Stimulated activated naive CD8-positive, alpha-beta T cell treated with anti-CD3 and anti-CD28 coated beads, Interleukin-15, amount 100 ng/mL, for 72 hours (primary cell): ENCODE measurements around the gene RAB29.
A peak's percentile ranks its signal among the peaks of the same experiment; 100 is the strongest.

Experiments
- ATAC-seq: fragments of 150-1000 bp; cut with Tn5 transposase; 2 replicates; pipeline ENCODE4 v1.10.0; 2021; ENCODE audit warnings: mild to moderate bottlenecking, moderate library complexity
- DNase-seq, 2 donors: peaks; one replicate each; pipeline ENCODE4 v3.0.0; 2021 to 2022
- H3K27ac Mint-ChIP-seq, 2 donors: one replicate each; pipeline ENCODE4 v1.8.0; 2022; ENCODE audit warnings: mild to moderate bottlenecking in 2 of 2, mixed read lengths in 2 of 2, moderate library complexity in 2 of 2
- H3K27me3 Mint-ChIP-seq: one replicate; pipeline ENCODE4 v1.8.0; 2022; ENCODE audit warnings: mixed read lengths
- H3K4me1 Mint-ChIP-seq: one replicate; pipeline ENCODE4 v1.8.0; 2022; ENCODE audit warnings: mild to moderate bottlenecking, mixed read lengths
- H3K4me3 Mint-ChIP-seq, 2 donors: one replicate each; pipeline ENCODE4 v1.8.0; 2022; ENCODE audit warnings: mild to moderate bottlenecking in 2 of 2, mixed read lengths in 2 of 2, moderate library complexity in 1 of 2
- H3K9me3 Mint-ChIP-seq, 2 donors: one replicate each; pipeline ENCODE4 v1.8.0; 2022; ENCODE audit warnings: mixed read lengths in 2 of 2

Gene RAB29

DNA sequence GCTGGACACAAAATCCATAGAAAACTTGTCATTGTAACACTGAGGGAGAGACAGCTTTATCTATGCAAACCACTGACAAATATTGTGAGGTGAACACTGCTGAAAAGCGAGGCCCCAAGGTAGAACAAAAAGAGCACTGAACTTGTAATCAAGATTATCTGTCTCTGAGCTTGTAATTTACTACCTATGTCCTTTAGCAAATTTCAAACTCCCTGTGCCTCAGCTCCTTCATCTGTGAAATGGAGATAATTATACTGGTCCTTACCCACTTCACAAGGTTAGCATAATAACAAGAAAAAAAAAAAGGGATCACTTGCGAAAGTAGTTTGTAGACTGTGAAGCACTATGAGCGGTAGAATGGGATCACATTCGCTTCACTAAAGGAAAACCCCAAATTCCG is 20.4 kb downstream of the RAB29 start:
- Mint-ChIP-seq H3K27ac (no peak overlapping the region), H3K27me3 (no peaks in the 10 kb centered on the region), H3K4me1 (peaks cover 15% of the 10 kb centered on the region), H3K9me3 (peaks cover 0 to 5% of the 10 kb centered on the region in 2 donors), H3K4me3 (no peak overlapping the region)
- DNase-seq (no peak), ATAC-seq (no peak)

DNA sequence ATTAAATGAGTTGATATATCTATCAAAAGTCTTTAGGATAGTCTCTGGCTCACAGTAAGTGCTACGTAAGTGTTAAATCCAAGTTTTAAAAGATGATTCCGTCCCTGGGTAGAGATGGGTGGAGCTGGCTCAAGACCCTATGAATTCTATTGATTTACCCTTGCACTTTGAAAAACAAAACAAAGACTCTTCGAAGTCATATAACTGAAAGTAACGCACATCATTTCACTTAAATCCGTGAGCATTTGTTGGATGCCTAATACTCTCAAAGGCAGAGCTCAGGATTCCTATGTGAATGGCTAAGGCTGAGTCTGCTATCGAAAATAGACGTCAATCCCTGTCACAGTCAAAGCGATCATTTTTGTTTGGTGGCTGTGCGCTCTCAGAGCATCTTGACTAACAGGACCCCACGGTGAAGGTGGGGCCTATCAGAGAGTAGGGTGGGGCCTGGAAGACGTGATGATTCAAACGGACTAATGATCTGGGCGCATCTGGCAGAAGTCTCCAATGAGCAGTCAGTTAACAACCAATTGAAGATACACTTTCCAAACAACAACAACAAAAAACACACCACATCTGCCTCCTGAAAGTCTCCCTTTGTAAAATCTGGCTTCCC is 24.1 kb downstream of the RAB29 start:
- no peak for ATAC-seq
- Mint-ChIP-seq H3K9me3 (no peaks in the 10 kb centered on the region), H3K27ac (peak overlapping the region in 1 of 2 donors; percentile 100), H3K4me3 (peak overlapping the region in 1 of 2 donors; percentile 93), H3K27me3 (no peaks in the 10 kb centered on the region), H3K4me1 (peaks cover 42% of the 10 kb centered on the region)
- DNase-seq: no peak

DNA sequence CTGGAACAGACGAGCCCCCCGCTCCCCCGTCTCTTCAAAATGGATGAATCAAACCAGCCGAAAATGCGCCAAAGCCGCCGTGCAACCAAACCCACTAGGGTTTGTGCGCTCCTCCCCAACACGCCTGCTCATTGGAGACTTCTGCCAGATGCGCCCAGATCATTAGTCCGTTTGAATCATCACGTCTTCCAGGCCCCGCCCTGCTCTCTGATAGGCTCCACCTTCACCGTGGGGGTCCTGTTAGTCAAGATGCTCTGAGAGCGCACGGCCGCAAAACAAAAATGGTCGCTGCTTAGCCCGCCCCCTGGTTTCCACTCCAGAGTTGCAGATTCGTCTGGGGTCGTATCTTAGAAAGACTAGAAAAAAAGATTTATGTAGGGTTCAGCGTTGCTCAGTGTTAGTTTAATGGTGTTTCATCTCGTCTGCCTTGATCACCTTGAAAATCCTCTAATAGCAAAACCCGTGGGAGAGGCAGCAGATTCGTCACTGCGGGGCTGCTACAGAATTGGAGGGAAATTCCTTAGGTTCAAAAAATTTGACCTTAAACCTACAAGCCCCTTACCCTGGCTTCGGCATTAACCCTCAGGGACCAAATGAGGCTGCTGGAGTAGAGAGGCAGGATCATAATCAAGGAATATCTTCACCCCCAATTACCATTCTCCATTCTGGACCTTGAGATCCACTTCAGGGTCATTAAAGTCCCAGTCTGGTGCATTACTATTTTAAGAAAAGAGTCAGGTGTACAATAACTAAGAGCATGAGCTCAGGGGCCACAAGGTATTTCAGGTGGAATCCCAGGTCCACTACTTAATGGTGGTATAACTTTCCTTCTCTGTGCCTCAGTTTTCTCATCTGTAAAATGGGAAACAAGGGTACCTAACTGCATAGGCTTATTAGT is 24.9 kb downstream of the RAB29 start, which contains the start of gene NUCKS1:
TSS of gene NUCKS1 (minus strand) at position 45 of the 898 bp plus-strand sequence. CDS start 209 bp downstream, outside the sequence.
- DNase-seq: peak; percentile 96 to 99
- H3K9me3 Mint-ChIP-seq: no peaks in the 10 kb centered on the region
- peak within 1 kb of the TSS; percentile 86 to 97 for H3K4me3 Mint-ChIP-seq
- H3K27me3 Mint-ChIP-seq: no peaks in the 10 kb centered on the region
- H3K27ac Mint-ChIP-seq: peak within 1 kb of the TSS; percentile 99 to 100
- H3K4me1 Mint-ChIP-seq: peaks cover 44% of the 10 kb centered on the region
- peak; percentile 87 for ATAC-seq

DNA sequence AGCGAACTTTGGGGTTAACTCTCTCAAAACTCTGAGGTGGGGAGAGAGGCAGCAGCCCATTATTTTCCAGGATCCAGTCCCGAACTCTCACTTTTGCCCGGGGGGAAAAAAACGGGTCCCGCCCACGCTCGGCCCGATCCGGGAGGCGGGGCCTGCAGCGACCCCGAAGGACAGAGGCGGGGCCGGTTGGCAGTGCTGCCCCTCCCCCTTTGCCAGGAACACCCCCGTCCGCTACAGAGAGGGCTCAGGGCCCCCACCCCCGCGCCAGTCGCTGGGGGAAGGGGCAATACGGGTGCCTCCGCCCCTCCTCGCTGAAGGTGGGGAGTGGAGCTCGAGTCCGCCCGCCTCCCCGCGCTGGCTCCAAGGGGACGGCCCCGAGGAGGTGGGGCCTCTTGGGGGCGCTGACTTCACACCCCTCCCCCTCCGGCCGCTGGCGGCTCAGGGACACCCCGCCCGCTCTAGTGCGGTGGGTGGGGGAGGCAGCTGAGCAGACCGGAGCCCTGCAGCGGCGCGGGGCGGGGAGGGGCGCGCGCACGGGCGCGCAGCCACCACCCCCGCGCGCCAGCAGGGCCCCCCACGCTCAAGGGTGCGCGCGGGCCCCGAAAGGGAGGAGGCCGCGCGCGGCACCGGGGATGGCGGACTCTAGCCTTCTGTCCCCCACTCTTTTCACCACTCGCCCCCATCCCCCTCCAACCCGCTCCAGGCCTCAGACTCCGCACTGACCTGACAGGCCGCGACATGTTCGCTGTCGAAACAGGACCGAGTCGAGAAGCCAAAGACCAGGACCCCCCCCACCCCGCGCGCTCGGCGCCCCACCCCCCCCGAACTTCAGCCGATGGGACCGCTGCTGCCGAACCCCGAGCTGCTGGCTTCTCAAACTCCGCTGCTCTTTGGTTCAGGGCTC is 25.8 kb downstream of the RAB29 start:
- peaks cover 51% of the 10 kb centered on the region for H3K4me1 Mint-ChIP-seq
- no peaks in the 10 kb centered on the region for H3K9me3 Mint-ChIP-seq
- ATAC-seq: peak; percentile 87
- H3K27me3 Mint-ChIP-seq: no peaks in the 10 kb centered on the region
- peak; percentile 99 for DNase-seq
- peak overlapping the region; percentile 86 to 97 for H3K4me3 Mint-ChIP-seq
- peak overlapping the region; percentile 99 to 100 for H3K27ac Mint-ChIP-seq

DNA sequence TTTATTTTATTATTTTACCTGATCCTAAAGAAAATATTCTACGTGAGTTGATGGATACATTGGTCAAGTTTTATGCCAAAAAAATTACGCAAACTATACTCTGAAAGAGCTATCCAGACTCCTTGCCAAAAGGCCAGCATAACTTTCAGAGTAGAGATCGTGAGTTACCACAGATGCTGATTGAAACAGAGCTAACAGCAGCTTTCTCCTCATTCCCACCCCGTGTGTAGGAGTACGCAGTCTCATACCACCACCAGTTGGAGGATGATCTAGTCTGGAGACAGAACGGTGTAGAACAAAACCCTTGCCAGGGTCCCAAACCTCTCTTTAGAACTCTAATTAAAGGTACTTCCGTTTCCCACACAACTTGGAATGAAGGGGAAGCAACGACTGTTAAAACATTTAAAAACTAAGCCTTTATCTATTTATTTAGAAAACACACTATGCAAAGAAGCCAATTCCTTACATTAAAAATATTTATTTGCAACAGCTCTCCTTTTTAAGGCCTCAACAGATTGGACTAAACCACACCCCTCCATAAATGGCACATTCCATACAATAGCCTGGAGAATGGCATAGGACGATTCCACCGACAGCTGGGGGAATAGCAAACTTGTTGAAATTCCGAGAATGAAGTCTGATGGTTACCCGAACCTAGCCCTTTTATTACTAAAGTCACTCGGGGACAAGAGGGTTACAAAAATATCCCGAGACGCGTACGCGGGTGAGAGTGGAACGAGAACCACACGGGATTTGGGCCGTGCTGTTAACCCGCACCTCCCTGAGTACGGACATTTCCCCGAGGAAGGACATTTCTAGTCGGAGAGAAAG is 26.7 kb downstream of the RAB29 start:
- H3K27ac Mint-ChIP-seq: peak overlapping the region; percentile 94 to 99
- peaks cover 57% of the 10 kb centered on the region for H3K4me1 Mint-ChIP-seq
- DNase-seq: peak; percentile 32 to 48
- peak overlapping the region; percentile 86 to 97 for H3K4me3 Mint-ChIP-seq
- H3K27me3 Mint-ChIP-seq: no peaks in the 10 kb centered on the region
- ATAC-seq: peak; percentile 18
- no peaks in the 10 kb centered on the region for H3K9me3 Mint-ChIP-seq

DNA sequence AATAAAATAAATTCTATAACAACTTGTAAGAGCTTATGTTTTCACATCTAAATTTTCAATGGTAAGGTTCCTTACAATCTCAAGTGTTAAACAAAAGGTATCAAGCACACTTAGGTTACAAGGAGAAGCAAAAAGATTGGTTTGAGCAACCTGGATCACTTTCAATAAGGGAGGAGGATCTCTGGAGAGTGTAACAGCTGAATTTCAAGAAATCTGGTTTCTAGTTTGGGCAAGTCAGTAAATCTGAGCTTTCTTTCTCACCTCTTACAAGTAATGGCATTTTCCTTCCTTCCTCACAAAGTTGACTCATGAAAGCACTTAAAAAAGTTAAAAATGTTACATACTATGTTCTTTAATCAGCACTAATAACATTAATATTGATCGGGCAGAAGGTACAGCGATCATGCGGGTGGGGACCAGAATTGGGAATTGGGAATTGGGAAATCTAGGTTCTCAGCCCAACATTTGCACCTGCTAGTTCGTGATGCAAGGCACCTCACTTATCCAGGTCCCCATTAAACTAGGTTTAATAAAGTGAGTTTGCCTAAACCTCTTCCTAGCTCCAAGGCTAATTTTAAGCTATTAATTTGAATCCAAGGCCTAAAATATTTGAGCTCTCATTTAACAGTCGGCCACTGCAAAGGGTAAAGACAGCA is 28.4 kb downstream of the RAB29 start:
- H3K4me1 Mint-ChIP-seq: peaks cover 63% of the 10 kb centered on the region
- no peaks in the 10 kb centered on the region for H3K27me3 Mint-ChIP-seq
- peak overlapping the region; percentile 42 to 97 for H3K4me3 Mint-ChIP-seq
- no peak overlapping the region for H3K27ac Mint-ChIP-seq
- DNase-seq (no peak), ATAC-seq (no peak)
- H3K9me3 Mint-ChIP-seq: no peaks in the 10 kb centered on the region

DNA sequence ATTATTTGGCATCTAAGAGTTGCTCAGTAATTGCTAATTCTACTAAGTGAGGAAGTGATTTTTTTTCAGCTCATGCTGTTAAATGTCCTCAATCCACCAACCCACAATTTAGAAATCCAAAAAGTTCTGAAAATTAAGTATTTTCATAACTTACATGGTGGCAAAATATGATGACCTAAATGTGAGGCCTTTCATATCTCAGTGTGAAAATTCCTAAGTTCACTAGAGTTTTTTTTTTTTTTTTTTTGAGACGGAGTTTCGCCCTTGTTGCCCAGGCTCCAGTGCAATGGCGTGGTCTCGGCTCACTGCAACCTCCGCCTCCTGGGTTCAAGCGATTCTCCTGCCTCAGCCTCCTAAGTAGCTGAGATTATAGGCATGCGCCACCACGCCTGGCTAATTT is 30.9 kb downstream of the RAB29 start:
- no peak for DNase-seq
- Mint-ChIP-seq H3K27me3 (no peaks in the 10 kb centered on the region), H3K27ac (no peak overlapping the region), H3K9me3 (no peaks in the 10 kb centered on the region), H3K4me3 (no peak overlapping the region), H3K4me1 (peaks cover 59% of the 10 kb centered on the region)
- no peak for ATAC-seq

DNA sequence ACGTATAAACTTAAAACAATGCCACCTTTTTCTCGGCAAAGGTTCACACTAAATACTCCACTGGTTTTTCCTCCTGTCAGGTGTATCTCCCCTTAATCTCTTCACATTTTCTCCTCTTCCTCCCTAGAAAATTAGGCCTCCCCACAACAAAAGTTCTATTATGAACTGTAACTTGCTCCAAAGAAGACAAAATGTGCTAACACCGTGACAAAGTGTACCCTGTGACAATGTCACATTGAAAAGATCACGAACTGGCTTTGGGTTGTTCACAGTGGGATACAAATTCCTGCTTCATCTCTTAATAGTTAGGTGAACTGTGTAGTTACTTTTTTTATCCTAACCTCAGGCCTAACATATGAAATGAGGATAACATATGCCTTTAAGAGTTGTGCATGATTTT is 31.3 kb downstream of the RAB29 start:
- H3K27ac Mint-ChIP-seq: no peak overlapping the region
- no peak for DNase-seq
- no peaks in the 10 kb centered on the region for H3K9me3 Mint-ChIP-seq
- no peak for ATAC-seq
- H3K4me3 Mint-ChIP-seq: no peak overlapping the region
- H3K4me1 Mint-ChIP-seq: peaks cover 63% of the 10 kb centered on the region
- H3K27me3 Mint-ChIP-seq: no peaks in the 10 kb centered on the region

DNA sequence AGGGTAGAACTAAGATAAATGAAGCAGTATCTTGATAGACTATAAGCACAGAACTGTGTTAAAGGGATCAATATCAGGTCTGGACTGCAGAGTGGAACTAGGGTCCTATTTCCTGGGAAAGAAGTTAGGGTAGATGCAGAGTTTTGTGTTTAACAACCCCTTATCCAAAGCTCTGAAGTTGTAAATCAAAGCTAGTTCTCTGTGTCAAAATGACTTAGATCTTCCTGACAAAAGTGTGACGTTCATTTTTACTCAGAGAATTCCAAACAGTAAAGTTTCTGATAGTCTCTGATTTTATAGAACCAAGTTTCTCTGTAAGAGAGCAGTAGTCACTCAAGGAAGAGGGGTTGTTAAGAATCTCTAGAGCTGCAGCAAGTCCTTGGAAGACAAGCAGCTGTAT is 33.6 kb downstream of the RAB29 start:
- ATAC-seq: no peak

DNA sequence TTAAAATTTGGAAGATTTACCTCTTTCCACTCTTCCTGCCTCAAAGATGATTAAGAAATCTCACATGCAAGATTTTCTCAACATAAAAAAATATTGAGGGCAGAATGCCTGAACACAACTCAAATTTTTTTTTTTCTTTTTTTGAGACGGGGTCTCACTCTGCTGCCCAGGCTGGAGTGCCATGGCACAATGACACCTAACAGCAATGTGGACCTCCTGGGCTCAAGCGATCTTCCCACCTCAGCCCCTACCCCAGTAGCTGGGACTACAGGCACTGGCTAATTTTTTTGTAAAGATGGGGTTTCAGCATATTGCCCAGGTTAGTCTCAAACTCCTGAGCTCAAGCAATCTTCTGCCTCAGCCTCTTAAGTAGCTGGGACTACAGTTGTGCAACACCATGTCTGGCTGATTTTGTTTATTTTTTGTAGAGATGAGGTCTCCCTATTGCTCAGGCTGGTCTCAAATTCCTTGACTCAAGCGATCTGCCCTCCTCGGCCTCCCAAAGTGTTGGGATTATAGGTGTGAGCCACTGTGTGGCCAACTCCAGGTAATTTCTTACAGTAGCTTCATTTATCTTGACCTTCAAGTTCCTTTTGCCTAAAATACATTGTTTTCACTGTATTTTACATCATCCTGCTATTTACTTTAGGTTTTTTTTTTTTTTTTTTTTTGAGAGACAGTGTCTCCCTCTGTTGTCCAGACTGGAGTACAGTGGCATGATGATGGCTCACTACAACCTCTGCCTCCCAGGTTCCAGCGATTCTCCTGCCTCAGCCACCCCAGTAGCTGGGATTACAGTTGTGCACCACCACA is 35.7 kb downstream of the RAB29 start:
- H3K4me1 Mint-ChIP-seq: peaks cover 56% of the 10 kb centered on the region
- H3K27ac Mint-ChIP-seq: no peak overlapping the region
- no peak overlapping the region for H3K4me3 Mint-ChIP-seq
- no peak for ATAC-seq
- no peak for DNase-seq
- no peaks in the 10 kb centered on the region for H3K9me3 Mint-ChIP-seq
- no peaks in the 10 kb centered on the region for H3K27me3 Mint-ChIP-seq

More for the DNA sequence above, 33.6 kb downstream of the RAB29 start:
- no peak overlapping the region for H3K27ac Mint-ChIP-seq
- no peaks in the 10 kb centered on the region for H3K27me3 Mint-ChIP-seq
- DNase-seq: no peak
- no peaks in the 10 kb centered on the region for H3K9me3 Mint-ChIP-seq
- H3K4me3 Mint-ChIP-seq: no peak overlapping the region
- peaks cover 53% of the 10 kb centered on the region for H3K4me1 Mint-ChIP-seq

DNA sequence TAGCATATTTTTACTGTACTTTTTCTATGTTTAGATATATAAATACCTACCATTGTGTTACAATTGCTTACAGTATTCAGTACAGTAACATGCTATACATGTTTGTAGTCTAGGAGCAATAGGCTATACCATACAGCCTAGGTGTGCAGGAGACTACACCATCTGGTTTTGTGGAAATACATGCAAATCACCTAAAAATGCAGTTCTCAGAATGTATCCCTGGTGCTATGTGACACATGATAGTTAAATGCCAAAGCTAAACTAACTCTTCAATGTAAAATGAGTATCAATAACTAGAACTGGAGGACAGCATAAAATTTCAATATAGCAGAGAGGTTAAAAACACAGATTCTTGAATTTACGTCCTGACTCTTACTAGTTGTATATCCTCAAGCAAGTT is 40.1 kb downstream of the RAB29 start:
- Mint-ChIP-seq H3K4me3 (no peak overlapping the region), H3K27ac (no peak overlapping the region), H3K27me3 (no peaks in the 10 kb centered on the region), H3K9me3 (no peaks in the 10 kb centered on the region), H3K4me1 (peaks cover 69% of the 10 kb centered on the region)
- no peak for ATAC-seq
- DNase-seq: no peak

DNA sequence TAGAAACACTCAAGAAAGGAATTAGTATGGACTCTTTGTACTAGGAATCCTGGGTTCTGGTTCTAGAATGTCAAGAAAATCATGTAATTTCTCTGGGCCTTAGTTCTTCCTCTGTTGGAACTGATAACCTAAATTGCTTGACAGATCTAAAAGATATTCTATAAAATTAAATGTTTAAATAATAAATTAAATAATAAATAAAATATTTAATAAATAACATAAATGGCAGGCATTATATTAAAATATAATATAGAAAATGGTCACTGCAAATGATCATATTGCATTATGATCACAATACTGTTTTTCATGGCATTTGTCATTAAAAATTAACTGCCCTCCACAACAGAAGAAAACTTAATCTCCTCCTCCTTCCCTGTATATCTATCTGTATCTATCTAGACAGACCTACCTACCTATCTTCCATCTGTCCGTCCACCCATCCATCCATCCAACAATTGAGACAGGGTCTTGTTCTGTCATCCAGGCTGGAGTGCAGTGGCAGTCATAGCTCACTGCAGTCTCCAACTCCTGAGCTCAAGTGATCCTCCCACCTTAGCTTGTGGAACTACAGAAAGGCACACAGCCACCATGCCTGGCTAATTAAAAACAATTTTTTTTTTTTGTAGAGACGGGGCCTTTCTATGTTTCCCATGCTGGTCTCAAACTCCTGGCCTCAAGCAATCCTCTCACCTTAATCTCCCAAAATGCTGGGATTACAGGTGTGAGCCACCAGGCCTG is 41.7 kb downstream of the RAB29 start:
- Mint-ChIP-seq H3K9me3 (no peaks in the 10 kb centered on the region), H3K4me1 (peaks cover 66% of the 10 kb centered on the region), H3K27ac (no peak overlapping the region), H3K4me3 (no peak overlapping the region), H3K27me3 (no peaks in the 10 kb centered on the region)
- no peak for ATAC-seq
- no peak for DNase-seq

DNA sequence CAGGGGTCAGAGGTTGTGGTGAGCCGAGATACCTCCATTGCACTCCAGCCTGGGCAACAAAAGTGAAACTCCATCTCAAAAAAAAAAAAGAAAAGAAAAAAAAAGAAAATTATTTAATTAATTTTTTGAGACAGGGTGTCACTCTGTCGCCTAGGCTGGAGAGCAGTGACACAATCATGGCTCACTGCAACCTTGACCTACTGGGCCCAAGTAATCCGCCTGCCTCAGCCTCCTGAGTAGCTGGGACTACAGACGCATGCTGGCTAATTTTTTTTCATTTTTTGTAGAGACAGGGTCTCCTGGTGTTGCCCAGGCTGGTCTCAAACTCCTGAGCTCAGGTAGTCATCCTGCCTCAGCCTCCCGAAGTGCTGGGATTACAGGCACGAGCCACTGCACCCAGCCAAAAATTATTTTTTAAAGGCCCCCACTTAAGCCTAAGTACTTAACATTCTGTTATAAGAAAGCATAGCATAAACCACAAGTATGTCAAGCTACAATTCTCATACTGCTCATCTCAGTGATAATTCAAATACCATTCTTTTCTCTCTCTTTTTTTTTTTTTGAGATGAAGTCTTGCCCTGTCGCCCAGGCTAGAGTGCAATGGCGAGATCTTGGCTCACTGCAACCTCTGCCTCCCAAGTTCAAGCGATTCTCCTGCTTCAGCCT is 45.2 kb downstream of the RAB29 start:
- DNase-seq (no peak), ATAC-seq (no peak)
- Mint-ChIP-seq H3K9me3 (no peaks in the 10 kb centered on the region), H3K4me1 (peaks cover 42% of the 10 kb centered on the region), H3K27ac (no peak overlapping the region), H3K27me3 (no peaks in the 10 kb centered on the region), H3K4me3 (no peak overlapping the region)
